ENCODE measurements around the gene RASGRP4.

DNA sequence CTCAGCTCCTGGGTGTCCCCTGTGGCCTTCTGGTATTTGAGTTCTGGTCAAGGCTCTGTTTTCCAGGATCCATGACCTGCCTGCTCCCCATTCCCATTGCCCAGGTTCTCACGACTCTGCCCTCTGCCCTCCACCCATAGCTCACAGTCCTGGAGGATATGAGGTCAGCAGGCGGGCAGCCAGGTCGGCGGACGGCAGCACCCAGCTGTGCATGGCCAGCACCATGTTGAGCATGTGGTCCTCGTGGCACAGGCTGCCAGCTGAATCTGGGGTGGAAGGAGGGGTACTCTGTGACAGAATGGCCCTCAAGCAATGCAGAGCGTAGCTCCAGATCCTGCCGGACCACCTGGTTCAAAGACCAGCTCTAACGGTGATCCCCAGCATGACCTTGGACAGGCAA lies 5.1 kb downstream of the RASGRP4 start:
- TF ChIP-seq CTCF (conservative IDR thresholded peaks at IDR 0.05 in 1 of 2, IDR thresholded peaks at IDR 0.05 in 1 of 2; ENCODE audit: low read depth in 1 of 2, low read length in 2 of 2) (no peak), EZH2 (IDR thresholded peaks at IDR 0.05; ENCODE audit: low read length, missing control alignments) (no peak)
